GM19099 (cell line): ENCODE measurements around the gene IL12RB2.

Source experiments
- POLR2A ChIP-seq: IDR thresholded peaks from 3 replicates; pipeline ENCODE4 v1.6.1; 2011; ENCODE audit warnings: low read depth; ENCODE audit not compliant: insufficient read length; ENCODE audit errors: extremely low read depth

IL12RB2 gene

DNA sequence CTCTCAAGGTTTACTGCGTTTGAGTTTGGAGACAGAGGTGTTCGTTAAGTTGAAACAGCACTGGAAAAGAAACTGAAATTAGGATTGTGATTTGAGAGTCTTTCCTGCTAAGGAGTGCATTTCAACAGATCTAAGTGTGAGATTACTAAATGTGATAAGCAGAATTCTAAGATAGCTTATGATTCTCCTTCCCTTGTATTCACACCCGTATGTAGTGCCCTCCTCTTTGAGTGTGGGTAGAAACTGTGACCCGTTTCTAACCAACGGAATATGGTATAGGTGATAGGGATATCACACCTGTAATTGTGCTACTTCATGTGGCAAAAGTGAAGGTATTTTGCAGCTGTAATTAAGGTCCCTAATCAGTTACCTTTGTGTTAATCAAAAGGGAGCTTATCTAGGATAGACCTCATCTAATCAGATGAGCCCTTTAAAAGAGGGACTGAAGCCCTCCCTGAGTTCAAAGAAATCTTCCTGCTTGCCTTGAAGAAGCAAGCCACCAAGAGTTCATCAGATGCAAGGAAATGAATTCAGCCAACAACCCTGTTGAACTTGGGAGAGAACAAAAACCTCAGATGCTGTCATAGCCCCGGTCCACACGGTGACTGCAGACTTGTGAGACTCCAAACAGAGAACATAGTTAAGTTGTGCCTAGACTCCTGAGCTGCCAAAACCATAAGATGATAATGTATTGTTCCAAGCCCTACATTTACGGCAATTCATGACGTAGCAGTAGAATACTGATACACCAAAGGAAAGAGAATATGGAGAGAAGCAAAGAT lies 12.6 kb upstream of the IL12RB2 start:
- no peak for TF ChIP-seq POLR2A

DNA sequence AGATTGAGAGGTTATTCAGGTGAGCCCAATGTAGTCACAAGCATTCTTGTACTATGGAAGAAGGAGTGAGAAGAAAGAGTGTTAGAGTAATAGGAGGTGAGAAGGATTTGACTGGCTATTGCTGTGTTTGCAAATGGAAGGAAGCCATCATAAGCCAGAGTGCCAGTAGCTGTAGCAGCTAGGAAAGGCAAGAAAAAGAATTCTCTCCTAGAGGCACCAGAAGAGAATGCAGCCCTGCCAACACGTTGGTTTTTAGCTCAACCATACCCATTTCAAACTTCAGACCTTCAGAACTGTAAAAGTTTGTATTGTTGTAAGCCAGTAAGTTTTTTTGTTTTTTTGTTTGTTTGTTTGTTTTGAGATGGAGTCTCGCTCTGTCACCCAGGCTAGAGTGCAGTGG lies 8.9 kb upstream of the IL12RB2 start:
- no peak for TF ChIP-seq POLR2A

GRCh38 chr1:67299296-67299695 lies 8.4 kb upstream of the IL12RB2 start:
- no peak for TF ChIP-seq POLR2A

GRCh38 chr1:67300561-67300960 lies 7.1 kb upstream of the IL12RB2 start:
- no peak for TF ChIP-seq POLR2A

- no peak for TF ChIP-seq POLR2A
These were observed 3.6 kb upstream of the IL12RB2 start for GRCh38 chr1:67304023-67304422.

GRCh38 chr1:67306547-67306946 lies 1.1 kb upstream of the IL12RB2 start:
- TF ChIP-seq POLR2A: no peak

GRCh38 chr1:67308136-67308535 lies 463 bp downstream of the IL12RB2 start:
- no peak for TF ChIP-seq POLR2A

- no peak for TF ChIP-seq POLR2A
These were observed 4.9 kb downstream of the IL12RB2 start for GRCh38 chr1:67312615-67313014.

- no peak for TF ChIP-seq POLR2A
These were observed 6.4 kb downstream of the IL12RB2 start for GRCh38 chr1:67313934-67314671.

DNA sequence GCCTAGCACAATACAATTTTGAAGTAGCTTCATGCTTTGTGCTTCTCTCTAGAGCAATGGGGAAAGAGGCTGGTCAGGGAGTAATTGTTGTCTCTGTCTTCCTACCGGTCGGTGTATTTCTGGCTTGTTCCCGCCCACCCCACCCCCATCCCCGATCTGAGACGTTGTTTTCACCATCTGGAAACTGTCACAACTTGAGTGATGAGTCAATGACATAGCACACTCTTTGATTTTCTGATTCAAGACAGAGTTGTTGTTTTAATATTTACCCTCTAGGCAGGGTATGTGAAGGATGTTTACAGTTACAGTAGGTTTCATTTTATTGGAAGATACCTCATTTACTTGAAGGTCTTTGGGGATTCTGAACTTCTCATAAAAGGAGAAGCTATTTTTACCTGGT lies 7.0 kb downstream of the IL12RB2 start:
- no peak for TF ChIP-seq POLR2A

- TF ChIP-seq POLR2A: no peak
These were observed 8.7 kb downstream of the IL12RB2 start for GRCh38 chr1:67316180-67316902.

DNA sequence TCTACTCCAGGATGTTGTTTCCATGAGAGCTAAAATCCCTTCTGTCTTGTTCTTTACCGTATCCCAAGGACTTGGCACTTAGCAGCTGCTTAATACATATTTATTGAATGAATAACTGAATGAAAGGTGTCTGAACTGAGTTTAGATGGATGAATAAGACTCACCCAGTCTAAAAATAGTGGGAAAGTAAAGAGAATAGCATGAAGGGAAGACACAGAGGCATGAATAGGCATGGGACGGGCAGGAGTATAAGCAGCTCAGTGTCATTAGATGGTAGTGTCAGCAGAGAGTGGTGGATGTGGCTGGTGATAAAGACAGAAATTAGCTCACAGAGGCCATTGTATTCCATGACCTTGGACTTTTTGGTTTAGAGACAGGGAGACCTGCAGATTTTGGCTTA lies 9.2 kb downstream of the IL12RB2 start:
- no peak for TF ChIP-seq POLR2A

DNA sequence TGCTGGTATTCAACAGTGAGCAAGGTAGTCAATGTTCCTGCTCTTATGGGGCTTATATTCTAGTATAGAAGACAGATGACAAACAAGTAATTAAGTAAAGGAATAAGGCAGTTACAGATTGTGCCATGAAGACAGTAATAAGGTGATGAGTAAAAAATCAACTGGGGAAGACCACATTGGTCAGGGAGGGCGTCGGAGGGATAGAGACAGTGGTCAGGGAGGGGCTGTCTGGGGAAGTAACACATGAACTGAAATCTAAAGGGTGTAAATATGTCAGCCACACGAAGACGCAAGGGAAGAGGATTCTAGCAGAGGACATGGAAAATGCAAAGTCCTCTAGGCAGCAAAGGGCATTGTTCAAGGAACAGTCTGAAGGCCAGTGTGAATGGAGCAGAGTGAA lies 10.1 kb downstream of the IL12RB2 start:
- TF ChIP-seq POLR2A: no peak

GRCh38 chr1:67322442-67322841 lies 14.8 kb downstream of the IL12RB2 start:
- no peak for TF ChIP-seq POLR2A

- TF ChIP-seq POLR2A: no peak
These were observed 15.4 kb downstream of the IL12RB2 start for GRCh38 chr1:67323087-67323486.

DNA sequence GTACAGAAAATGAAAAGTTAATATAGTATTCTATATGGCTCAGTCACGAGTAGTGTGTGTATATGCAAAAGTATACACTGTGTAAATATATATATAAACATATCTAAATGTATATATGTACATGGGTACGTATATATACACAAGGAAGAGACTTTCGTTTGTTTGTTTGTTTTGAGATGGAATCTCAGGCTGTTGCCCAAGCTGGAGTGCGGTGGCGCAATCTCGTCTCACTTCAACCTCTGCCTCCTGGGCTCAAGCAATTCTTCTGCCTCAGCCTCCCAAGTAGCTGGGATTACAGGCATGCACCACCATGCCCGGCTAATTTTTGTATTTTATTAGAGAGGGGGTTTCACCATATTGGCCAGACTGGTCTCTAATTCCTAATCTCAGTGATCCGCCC lies 16.4 kb downstream of the IL12RB2 start:
- TF ChIP-seq POLR2A: no peak
